Gastrocnemius medialis (tissue), 4 donors: Measurements from ENCODE around the gene AFAP1. TPM values are rescaled to one million over a fixed set of nuclear protein-coding genes. Genes with fewer than 3 reads are reported as not detected.

Source experiments
- ATAC-seq, 2 donors: fragments of 150-250 bp; one replicate each; pipeline ENCODE4 v1.9.1; 2016
- DNase-seq, 2 donors: peaks; one replicate each; pipeline ENCODE4 v3.0.0-alpha.2; 2019
- H3K27ac ChIP-seq, 4 donors: fragments of 200-600 bp; sonication (generic); 1 replicate in 1 of 4; 2 replicates in 3 of 4; pipeline ENCODE4 v1.5.1; 2016 to 2018; ENCODE audit warnings: mild to moderate bottlenecking in 2 of 4, moderate library complexity in 1 of 4
- H3K27me3 ChIP-seq, 3 donors: fragments of 200-600 bp; sonication (generic) in 2 of 3; 1 replicate in 1 of 3; 2 replicates in 2 of 3; pipeline versions ENCODE4 v1.5.1 to v1.6.0; 2016 to 2019; ENCODE audit warnings: mild to moderate bottlenecking in 1 of 3, moderate library complexity in 1 of 3
- H3K36me3 ChIP-seq, 2 donors: fragments of 200-600 bp; sonication (generic) in 1 of 2; one replicate each; pipeline ENCODE4 v1.5.1; 2017 to 2018
- H3K4me1 ChIP-seq, 2 donors: fragments of 200-600 bp; sonication (generic) in 1 of 2; one replicate each; pipeline ENCODE4 v1.5.1; 2016 to 2017; ENCODE audit warnings: mild to moderate bottlenecking in 2 of 2
- H3K4me3 ChIP-seq, 4 donors: fragments of 200-600 bp; sonication (generic) in 3 of 4; 1 replicate in 1 of 4; 2 replicates in 3 of 4; pipeline ENCODE4 v1.5.1; 2016 to 2019; ENCODE audit warnings: mild to moderate bottlenecking in 2 of 4
- H3K9me3 ChIP-seq, 3 donors: fragments of 200-600 bp; sonication (generic) in 2 of 3; 1 replicate in 1 of 3; 2 replicates in 2 of 3; pipeline ENCODE4 v1.5.1; 2016 to 2019
- CTCF ChIP-seq, 5 experiments: fragments of 450-650 bp in 3 of 5; fragments of 200-600 bp in 2 of 5; sonication (generic) in 2 of 5; IDR thresholded peaks in 4 of 5; conservative IDR thresholded peaks in 1 of 5; 1 replicate in 4 of 5; 2 replicates in 1 of 5; pipeline ENCODE4 v1.5.1; 2016 to 2019; ENCODE audit warnings: antibody characterized with exemption in 5 of 5, mild to moderate bottlenecking in 3 of 5, moderate library complexity in 3 of 5
- POLR2A ChIP-seq, 2 donors: fragments of 450-650 bp; IDR thresholded peaks; one replicate each; pipeline ENCODE4 v1.6.1; 2017; ENCODE audit warnings: antibody characterized with exemption in 2 of 2, mild to moderate bottlenecking in 2 of 2, moderate library complexity in 2 of 2
- in situ Hi-C, 4 donors: fragments of 200-750 bp; cut with MboI; loops; one replicate each; pipeline versions ENCODE4 v1.15.0 to v1.8.0; 2017; ENCODE audit warnings: low sequenced_read_pairs in 4 of 4
- intact Hi-C: fragments of 100-400 bp; cut with DNase I; formaldehyde crosslinking; loops from one replicate; pipeline ENCODE4 v1.15.1; 2023; ENCODE audit warnings: low total_unique reads
- total RNA-seq, 4 donors: library from RNA; depleted of rRNA; stranded (reverse); fragments of >200 nt; gene quantifications; one replicate each; pipeline versions ENCODE4 v1.1.0 to v1.2.3, GENCODE V29; 2016

Gene AFAP1
- total RNA-seq, 4 donors from 2014 or later: 1.5 to 8.6 (median 3.5) TPM

GRCh38 chr4:7781366-7781765, 158.3 kb downstream of the AFAP1 start:
- DNase-seq (no peak), ATAC-seq (no peak)
- intact Hi-C loops: no loop called here
- Histone ChIP-seq H3K4me1 (peaks cover 5% of the 10 kb centered on the region in 2 donors), H3K27me3 (no peaks in the 10 kb centered on the region), H3K9me3 (no peaks in the 10 kb centered on the region), H3K36me3 (peaks cover 0 to 8% of the 10 kb centered on the region in 2 donors), H3K27ac (no peak overlapping the region), H3K4me3 (no peak overlapping the region)
- TF ChIP-seq CTCF (IDR thresholded peaks at IDR 0.05 in 4 of 5, conservative IDR thresholded peaks at IDR 0.05 in 1 of 5) (no peak), POLR2A (IDR thresholded peaks at IDR 0.05) (no peak)
- in situ Hi-C loops: no loop called here

- H3K27me3 ChIP-seq: no peaks in the 10 kb centered on the region
- intact Hi-C loops: no loop called here
- H3K9me3 ChIP-seq: no peaks in the 10 kb centered on the region
- H3K36me3 ChIP-seq: peaks cover 0 to 8% of the 10 kb centered on the region in 2 donors
- no peak overlapping the region for H3K27ac ChIP-seq
- H3K4me3 ChIP-seq: no peak overlapping the region
- peaks cover 5% of the 10 kb centered on the region in 2 donors for H3K4me1 ChIP-seq
- ATAC-seq: no peak
- no peak for DNase-seq
- TF ChIP-seq POLR2A (IDR thresholded peaks at IDR 0.05) (no peak), CTCF (IDR thresholded peaks at IDR 0.05 in 4 of 5, conservative IDR thresholded peaks at IDR 0.05 in 1 of 5) (no peak)
- in situ Hi-C loops: no loop called here
These were observed 158.8 kb downstream of the AFAP1 start for GRCh38 chr4:7780751-7781348.

- Histone ChIP-seq H3K27ac (no peak overlapping the region), H3K9me3 (no peaks in the 10 kb centered on the region), H3K4me3 (no peak overlapping the region), H3K27me3 (no peaks in the 10 kb centered on the region), H3K4me1 (peaks cover 5% of the 10 kb centered on the region in 2 donors), H3K36me3 (no peaks in the 10 kb centered on the region)
- DNase-seq (no peak), ATAC-seq (no peak)
- intact Hi-C loops: no loop called here
- in situ Hi-C loops: no loop called here
- TF ChIP-seq CTCF (IDR thresholded peaks at IDR 0.05 in 4 of 5, conservative IDR thresholded peaks at IDR 0.05 in 1 of 5) (no peak), POLR2A (IDR thresholded peaks at IDR 0.05) (no peak)
These were observed 160.3 kb downstream of the AFAP1 start for GRCh38 chr4:7779432-7779768.

GRCh38 chr4:7778510-7779431, 160.9 kb downstream of the AFAP1 start:
- DNase-seq: no peak
- TF ChIP-seq CTCF (IDR thresholded peaks at IDR 0.05 in 4 of 5, conservative IDR thresholded peaks at IDR 0.05 in 1 of 5) (no peak), POLR2A (IDR thresholded peaks at IDR 0.05) (no peak)
- H3K36me3 ChIP-seq: no peaks in the 10 kb centered on the region

More at GRCh38 chr4:7778510-7779431, 160.9 kb downstream of the AFAP1 start:
- intact Hi-C loops: no loop called here
- H3K27ac ChIP-seq: no peak overlapping the region
- H3K9me3 ChIP-seq: no peaks in the 10 kb centered on the region
- no peak overlapping the region for H3K4me3 ChIP-seq
- in situ Hi-C loops: no loop called here
- no peaks in the 10 kb centered on the region for H3K27me3 ChIP-seq
- no peak for ATAC-seq
- peaks cover 5% of the 10 kb centered on the region in 2 donors for H3K4me1 ChIP-seq
